ENCODE results near the gene TBC1D2B.

- no peak for TF ChIP-seq CTCF (IDR thresholded peaks at IDR 0.05)
- no peak for TF ChIP-seq EP300 (IDR thresholded peaks at IDR 0.05)
- no peak for TF ChIP-seq POLR2A (IDR thresholded peaks at IDR 0.05)
These were observed 97.4 kb downstream of the TBC1D2B start for GRCh38 chr15:77980098-77980497.
